Measurements from ENCODE around the gene RFX7.

The RFX7 gene

DNA sequence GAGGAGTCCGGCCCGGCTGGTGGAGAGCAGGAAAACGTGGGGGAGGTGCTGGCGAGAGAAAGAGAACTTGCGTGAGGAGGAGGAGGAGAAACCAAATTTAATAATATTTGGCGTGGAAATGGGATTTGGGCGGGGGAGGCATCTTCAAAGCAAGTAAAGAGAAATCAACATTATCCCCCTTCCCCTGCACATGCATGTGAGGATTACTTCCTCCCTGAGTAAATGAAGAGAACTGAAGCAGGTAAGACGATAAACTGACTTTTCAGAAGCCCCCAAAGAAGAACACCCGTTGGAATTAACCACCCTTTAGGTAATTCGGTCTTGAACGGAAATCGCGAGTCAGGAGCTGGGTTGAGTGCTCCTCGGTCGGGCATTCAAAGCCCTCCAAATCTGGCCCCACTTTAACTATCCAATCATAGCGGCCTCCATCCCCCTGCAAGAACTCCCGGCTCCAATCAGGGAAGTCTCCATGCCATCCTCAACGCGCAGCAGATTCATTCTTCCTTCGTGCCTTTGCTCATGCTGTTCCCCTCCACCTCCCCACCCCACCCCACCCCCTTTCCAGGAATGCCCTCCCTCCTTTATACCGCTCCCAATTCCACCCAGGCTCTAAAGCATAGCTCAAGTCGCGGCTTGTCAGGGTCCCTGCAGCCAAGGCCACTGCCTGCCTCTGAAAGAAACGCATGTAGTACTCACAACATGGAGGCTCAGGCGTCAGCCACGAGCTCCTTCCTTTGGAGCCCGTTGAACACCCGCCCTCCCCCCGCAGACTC is 545 bp upstream of the RFX7 start:
- peak; percentile 3 for DNase-seq (ENCODE audit: low read depth)

DNA sequence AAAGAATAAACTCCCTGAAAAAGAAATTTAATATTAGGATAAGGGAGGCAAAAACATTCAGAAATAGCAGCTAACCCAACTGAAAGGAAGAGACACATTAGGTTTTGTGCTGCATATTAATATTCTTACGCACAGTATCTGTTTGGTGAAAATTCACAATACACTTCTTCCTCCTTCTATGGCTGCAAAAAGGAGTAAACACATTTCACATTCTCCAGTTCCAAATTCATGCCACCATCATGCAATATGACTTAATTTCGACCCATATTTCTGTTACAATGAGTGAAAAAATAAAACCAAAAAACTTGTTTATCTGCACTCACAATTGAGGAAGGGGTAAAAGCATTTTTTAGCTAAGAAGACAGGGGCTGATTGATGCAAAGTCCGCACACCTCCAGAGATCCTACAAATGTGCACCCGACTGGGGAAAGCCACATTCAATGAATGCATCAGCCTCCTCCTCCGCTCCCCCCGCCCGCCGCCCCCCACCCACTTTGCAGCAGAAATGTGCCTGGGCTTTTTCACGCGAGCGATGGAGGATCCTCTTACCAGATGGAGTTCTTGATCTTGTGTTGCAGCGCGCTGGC is 1.0 kb downstream of the RFX7 start:
- no peak for DNase-seq (ENCODE audit: low read depth)

DNA sequence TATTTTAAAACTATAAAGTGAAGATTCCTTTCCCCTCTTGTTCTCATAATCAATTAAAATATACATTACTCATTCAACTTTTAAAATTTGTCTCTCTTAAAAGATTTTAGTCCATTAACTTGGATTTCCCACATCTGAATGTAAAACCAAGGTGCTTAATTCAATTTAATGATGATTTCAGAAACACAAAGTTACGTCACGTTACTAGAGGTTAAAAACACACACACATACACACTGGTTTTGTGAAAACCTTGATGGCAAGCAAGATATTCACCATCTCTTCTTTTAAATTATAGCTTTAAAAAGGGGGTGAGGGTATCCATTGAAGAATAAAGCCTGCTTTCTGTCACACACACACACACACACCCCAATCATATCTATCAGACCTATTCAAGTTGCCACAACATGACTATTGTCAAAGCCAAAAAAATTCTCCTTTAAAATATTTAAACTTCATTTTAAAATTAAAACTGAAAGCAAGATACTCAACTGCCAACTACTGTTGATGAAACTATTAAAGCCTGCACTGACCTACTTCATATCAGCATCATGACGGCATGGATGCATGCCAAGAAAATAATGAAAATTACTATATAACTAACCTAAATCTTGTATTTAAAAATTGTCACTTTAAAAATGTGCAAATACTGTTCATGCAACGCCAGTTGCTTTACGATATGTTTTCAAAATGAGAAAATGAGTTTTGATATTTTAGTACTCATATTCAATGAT is 2.1 kb downstream of the RFX7 start:
- no peak for DNase-seq (ENCODE audit: low read depth)

DNA sequence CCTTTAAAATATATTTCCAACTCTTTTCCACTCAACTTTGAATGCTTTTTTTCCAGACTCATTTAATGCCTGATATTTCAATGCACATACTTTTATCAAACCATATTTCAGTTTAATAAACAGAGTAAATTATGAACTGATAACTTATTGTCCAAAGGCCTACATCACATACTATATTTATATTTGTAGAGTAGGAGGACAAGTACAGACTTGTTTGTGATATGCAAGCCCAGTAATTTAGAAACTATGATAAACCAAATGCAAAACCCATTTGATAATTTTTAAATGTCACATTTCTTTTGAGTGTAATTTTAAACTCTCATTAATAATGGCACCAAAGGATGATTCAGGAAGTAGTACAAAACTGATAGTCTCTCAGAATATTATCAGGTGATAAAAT is 3.3 kb downstream of the RFX7 start:
- DNase-seq (ENCODE audit: low read depth), result no peak

DNA sequence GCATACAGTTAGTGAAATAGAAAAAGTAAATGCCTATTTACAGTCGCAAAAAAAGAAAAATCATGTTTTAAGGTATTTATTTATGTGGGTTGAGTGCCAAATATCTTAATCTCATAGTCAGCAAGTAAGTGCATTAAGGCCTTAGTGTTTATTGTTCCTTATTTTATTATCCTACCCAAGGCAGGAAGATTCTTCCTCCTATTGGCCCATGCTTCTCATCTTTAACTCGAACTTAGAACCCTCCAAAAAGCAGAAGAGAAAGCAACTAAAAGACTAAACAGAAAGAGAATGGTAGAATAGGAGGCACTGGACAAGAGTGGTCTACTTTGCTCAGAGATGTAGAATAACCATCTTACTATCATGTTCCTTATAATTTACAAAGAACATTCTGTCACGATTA is 7.5 kb downstream of the RFX7 start:
- no peak for DNase-seq (ENCODE audit: low read depth)

DNA sequence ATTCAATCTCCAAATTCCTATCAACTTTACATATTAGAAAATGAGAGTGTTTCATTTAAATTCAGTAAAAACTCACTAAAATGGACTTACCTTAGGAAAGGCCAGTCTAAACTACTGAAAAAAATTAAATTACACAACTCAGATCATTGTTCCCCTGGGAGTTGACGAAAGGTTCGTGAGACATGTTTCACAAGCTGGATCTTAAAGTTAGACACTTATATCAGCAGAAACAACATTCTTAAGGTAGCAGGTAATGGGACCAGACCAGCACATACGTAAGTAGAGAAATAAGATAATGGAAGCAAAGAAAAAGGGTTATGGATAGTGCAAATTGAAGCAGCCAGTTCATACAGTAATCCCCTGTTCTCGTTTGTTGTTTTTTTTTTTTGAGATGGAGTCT is 8.9 kb downstream of the RFX7 start:
- no peak for DNase-seq (ENCODE audit: low read depth)

DNA sequence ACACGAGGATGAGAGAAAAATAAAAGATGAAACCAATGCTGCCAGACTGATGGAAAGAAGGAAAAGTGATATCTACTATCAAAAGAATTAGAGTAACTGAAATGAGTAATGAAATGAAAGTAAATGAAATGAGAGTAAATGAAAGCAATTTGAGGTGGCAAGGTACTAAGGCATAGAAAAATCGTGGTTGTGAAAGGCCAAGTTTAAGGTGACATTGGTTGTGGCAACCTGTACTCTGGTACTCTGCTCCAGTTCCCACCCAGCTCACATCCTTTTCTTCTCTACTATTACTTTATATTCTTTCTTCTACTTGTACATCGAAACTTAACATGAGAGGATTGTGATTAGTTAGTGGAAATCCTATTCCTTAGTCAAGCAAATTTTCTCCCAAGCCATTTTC is 10.1 kb downstream of the RFX7 start:
- DNase-seq (ENCODE audit: low read depth), result no peak

DNA sequence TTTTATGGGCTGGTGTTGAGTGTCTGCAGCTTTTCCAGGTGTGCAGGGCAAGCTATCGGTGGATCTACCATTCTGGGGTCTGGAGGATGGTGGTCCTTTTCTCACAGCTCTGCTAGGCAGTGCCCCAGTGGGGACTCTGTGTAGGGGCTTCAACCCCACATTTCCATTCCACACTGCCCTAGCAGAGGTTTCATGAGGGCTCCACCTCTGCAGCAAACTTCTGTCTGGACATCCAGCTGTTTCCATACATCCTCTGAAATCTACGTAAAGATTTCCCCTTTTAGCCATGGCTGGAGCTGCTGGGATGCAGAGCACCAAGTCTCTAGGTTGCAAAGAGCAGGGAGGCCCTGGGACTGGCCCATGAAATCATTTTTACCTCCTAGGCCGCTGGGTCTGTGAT is 11.6 kb downstream of the RFX7 start:
- DNase-seq (ENCODE audit: low read depth), result no peak

DNA sequence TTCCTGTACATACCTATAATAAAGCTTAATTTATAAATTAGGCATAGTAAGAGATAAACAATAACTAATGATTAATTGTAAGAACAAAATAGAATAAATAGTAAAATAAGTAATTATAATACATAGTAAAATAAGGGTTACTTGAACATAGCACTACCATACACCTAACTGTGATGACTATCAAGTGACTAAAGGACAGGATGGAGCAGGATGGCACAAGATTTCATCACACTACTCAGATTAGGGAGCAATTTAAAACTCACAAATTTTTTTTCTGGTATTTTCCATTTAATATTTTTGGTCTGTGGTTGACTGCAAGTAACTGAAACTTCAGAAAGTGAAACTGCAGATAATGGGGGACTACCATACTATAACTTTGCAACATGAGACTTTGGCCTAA is 14.8 kb downstream of the RFX7 start:
- no peak for DNase-seq (ENCODE audit: low read depth)

DNA sequence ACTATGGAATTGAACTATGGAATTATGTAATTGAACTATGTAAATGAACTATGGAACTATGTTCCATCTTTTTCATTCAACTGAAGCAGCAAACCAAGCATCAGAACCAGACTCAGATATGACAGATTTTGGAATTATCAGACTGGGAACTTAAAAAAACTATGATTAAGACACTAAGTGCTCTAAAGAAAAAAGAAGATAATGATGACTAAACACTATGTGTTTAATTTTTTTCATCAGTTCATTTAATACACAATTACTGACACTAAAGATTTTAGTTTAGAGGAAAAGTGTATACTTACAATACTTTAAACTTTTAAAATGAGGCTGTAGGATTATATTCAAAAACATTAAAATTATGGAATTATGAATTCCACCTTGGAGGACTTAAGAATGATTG is 15.3 kb downstream of the RFX7 start:
- DNase-seq (ENCODE audit: low read depth), result no peak

DNA sequence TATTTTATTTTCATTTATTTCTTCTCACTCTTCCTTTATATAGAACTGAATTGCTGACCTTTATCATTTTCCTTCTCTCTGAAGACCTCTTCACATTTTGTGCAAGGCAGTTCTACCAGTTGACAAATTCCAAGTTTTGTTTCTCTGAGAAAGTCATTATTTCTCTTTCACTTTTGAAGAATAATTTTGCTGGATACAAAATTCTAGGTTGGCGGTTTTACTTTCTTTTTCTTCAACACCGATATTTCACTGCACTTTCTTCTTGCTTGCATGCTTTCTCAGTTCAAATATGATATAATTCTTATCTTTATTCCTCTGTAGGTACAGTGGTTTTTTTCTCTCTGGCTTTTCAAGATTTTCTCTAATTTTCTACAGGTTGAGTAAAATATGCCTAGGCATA is 15.9 kb downstream of the RFX7 start:
- no peak for DNase-seq (ENCODE audit: low read depth)

DNA sequence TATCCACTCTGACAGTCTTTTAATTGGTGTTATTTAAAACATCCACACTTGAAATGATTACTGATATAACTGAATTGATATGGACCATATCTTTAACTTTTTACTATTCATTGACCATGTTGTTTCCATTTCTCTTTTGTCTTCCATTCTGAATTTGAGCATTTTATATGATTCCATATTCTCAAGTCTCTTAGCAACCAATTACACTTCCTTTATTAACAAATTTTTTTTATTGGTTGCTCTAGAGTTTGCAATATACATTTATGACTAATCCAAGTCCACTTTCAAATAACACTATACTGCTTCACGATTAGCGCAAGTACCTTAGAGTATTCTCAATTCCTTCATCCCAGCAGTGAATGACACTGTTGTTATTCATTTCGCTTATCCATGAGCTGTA is 16.4 kb downstream of the RFX7 start:
- DNase-seq (ENCODE audit: low read depth), result no peak

DNA sequence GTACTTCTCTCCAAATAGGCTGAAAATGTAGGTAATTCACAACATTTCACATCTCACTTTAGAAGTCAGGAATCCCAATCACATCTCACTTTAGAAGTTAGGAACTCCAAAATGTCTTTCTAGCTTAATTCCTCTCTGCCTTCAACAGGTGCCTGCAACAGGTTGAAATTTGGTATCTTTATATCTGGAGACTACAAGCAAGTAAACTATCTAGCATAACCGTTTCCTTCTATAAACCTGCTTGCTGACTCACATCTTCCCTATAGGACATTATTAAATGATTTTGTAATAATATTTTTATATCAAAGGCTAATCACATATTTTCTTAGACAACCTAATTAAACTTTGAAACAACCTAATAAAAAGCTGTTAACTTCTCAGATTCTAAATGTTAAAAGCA is 18.2 kb downstream of the RFX7 start:
- DNase-seq (ENCODE audit: low read depth), result no peak

DNA sequence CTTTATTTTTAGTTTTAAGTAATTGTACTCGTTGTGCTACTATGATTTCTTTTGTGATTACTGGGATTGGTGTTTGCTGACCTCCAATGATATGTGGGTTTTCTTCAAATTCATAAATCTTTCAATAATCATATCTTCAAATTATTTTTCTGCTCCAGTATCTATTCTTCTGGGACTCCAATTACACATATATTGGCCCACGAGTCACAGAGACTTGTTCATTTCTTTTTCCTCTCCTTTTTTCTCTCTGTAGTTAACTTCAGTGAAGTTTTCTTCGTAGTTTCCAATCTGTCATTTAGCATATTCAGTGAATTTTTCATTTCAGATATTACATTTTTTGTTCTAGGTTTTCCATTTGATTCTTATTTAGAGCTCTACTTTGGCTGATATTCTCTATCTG is 21.4 kb downstream of the RFX7 start:
- no peak for DNase-seq (ENCODE audit: low read depth)

DNA sequence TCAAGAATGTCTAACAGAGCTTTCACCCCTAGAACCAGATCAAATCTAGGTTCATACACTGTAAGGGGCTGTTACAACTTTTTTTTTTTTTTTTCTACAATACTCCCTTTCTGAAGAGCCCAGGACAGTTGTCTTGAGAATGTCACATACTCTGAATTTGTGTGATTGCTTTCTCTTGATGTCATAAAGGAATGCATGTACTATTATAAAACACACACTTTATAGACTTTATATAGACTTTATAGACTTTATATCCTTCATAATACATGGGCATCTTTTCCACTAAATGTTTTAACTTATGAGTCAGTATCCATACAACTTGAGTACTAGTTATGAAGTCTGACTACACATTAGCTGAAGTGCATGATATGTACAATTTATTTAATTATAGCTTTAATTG is 26.3 kb downstream of the RFX7 start:
- DNase-seq (ENCODE audit: low read depth), result no peak

DNA sequence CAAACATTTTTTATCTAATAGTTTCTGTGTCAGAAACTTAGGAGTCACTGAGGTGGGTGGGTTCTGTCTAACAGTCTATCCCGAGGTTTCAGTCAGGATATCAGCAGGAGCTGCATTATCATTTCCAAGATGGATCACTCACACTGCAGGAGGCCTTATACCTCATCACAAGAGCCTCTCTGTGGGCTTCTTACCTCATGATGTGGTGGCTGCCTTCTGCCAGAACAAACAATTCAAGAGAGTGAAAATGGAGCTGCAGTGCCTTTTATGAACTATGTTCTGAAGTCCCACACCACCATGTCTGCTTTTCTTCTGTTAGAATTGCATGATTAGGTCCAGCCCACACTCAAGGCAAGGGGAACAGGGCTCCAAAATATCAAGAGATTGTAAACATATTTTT is 27.9 kb downstream of the RFX7 start:
- DNase-seq (ENCODE audit: low read depth), result no peak

DNA sequence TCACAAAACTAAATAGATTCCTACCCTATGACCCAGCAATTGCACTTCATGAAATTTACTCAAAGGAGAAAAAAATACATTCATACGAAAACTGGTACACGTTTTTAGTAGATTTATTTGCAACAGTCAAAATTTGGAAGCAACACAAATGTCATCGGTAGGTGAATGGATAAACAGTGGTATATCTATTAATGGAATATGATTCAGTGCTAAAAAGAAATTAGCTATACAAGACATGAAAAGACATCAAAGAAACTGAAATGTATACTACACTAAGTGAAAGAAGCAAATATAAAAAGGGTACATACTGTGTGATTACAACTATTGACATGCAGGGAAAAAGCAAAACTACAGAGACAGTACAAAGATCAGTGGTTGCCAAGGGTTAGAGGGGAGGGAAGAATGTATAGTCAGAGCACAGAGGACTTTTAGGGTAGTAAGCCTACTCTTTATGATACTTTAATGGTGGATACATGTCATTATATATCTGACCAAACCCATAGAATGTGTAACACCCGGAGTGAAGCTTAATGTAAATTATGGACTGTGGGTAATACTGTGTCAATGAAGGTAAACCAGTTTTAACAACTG is 31.6 kb downstream of the RFX7 start:
- no peak for DNase-seq (ENCODE audit: low read depth)

DNA sequence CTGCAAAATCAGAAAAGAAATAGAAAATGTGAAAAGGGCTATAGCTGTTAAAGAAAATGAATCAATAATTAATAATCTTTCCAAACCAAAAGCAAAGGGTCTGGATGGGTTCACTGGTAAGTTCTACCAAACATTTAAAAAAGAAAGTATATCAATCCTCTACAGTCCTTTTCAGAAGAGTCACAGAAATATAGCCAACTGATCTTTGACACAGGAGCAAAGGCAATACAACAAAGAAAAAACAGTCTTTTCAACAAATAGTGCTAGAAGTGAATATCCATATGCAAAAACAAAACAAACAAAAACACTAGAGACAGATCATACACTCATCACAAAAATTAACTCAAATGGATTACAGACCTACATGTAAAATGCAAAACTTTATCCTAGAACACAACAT is 32.6 kb downstream of the RFX7 start:
- no peak for DNase-seq (ENCODE audit: low read depth)

DNA sequence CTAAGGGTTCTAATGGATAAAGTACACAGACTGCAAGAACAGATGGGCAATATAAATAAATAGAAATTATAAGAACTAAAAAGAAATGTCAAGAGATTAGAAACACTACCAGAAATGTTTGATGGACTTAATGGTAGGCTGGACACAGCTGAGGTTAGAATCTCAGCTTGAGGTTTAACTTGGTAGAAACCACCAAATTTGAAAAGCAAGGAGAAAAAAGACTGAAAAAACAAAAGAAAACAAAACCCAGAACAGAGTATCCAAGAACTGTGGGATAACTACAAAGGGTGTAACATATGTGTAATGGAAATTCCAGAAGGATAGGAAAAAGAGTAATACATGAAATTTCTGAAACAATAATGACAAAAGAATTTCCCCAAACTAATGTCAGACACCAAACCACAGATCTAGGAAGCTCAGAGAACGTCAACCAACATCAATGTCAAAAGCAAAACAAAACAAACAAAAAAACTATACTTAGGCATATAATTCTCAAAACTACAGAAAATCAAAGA is 35.0 kb downstream of the RFX7 start:
- DNase-seq (ENCODE audit: low read depth), result no peak

DNA sequence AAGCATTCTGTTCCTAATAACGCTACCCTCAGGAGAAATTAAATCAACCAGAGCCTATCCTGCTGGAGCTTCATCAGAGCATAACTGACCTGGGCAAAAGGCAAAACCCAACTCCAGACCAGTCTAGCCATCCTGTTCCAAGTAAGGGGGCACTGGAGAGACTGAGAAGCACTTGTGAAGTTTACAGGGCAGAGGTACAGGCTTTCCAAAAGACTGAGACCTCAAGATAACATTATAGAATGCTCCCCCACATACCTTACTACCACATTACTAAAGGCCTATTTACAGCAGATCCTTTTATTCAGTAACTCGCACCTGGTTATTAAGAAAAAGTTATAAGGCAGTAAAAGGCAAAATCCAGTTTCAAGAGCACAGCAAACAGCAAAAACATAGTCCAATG is 35.5 kb downstream of the RFX7 start:
- DNase-seq (ENCODE audit: low read depth), result no peak

DNA sequence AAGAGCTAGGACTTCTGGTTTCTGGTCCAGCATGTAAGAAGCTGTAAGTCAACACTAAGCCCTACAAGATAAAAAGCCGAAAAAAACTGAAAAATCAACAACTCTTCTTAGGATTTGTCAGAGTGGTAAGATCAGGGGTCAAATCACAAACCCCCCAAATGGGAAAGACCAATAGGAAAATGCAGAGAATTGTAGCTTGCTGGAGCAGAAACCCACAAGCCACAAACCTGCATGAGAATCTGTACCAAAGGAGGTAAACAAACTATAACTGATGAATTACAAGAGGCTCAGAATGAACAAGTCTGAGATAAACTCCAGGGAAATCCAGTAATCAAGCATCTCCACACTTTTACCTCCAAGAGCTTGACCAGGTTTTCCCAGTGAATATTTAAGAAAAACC is 36.0 kb downstream of the RFX7 start:
- no peak for DNase-seq (ENCODE audit: low read depth)

DNA sequence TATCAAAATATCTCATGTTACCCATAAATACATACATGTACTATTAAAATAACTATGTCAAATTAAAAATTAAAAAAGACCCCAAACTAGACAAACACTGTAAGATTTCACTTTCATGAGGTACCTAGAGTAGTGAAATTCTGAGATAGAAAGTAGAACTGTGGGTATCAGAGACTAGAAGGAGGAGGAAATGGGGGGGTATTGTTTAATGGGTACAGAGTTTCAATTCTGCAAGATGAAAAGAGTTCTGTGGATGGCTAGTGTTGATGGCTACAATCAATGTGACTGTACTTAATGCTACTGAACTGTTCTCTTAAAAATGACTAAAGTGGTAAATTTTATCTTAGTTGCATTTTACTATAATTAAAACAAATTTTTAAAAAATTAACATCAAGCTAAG is 36.6 kb downstream of the RFX7 start:
- no peak for DNase-seq (ENCODE audit: low read depth)
